HepG2 (cell line): ENCODE results near the gene ATG4B. TPM values are rescaled to one million over a fixed set of nuclear protein-coding genes. Genes with fewer than 3 reads are reported as not detected.

Source experiments
- ATF2 ChIP-seq: sonication (generic); formaldehyde crosslinking; IDR thresholded peaks from 2 replicates; pipeline ENCODE4 v1.4.0; 2020; ENCODE audit warnings: missing genetic modification reagents
- ATF7 ChIP-seq, 2 experiments: fragments of 450-650 bp in 1 of 2; sonication (generic) in 1 of 2; formaldehyde crosslinking in 1 of 2; IDR thresholded peaks; 2 replicates each; pipeline versions ENCODE4 v1.4.0 to v1.6.1; 2016 to 2020; ENCODE audit warnings: antibody characterized with exemption in 1 of 2, mild to moderate bottlenecking in 1 of 2, missing genetic modification reagents in 1 of 2
- CHD4 ChIP-seq: fragments of 200-600 bp; sonication (generic); IDR thresholded peaks from 2 replicates; pipeline ENCODE4 v1.7.0; 2017; ENCODE audit warnings: mild to moderate bottlenecking, low read length, borderline replicate concordance
- GABPB1 ChIP-seq: IDR thresholded peaks from 2 replicates; pipeline ENCODE4 v1.6.1; 2016; ENCODE audit warnings: mild to moderate bottlenecking, missing genetic modification reagents, moderate library complexity, missing compliant biosample characterization
- GFI1 ChIP-seq: sonication (generic); formaldehyde crosslinking; IDR thresholded peaks from 2 replicates; pipeline ENCODE4 v1.5.0; 2020; ENCODE audit warnings: missing genetic modification reagents, mild to moderate bottlenecking, borderline replicate concordance
- NR2C2 ChIP-seq: sonication (generic); formaldehyde crosslinking; IDR thresholded peaks from 2 replicates; pipeline ENCODE4 v1.4.0; 2020; ENCODE audit warnings: missing genetic modification reagents, mild to moderate bottlenecking, moderate library complexity, borderline replicate concordance
- ONECUT2 ChIP-seq: sonication (generic); formaldehyde crosslinking; IDR thresholded peaks from 2 replicates; pipeline ENCODE4 v1.4.0; 2020; ENCODE audit warnings: missing genetic modification reagents
- PHF20 ChIP-seq: sonication (generic); formaldehyde crosslinking; IDR thresholded peaks from 2 replicates; pipeline ENCODE4 v1.5.0; 2020; ENCODE audit warnings: mild to moderate bottlenecking, missing genetic modification reagents
- ZNF292 ChIP-seq: sonication (generic); formaldehyde crosslinking; IDR thresholded peaks from 2 replicates; pipeline ENCODE4 v1.8.1; 2022; ENCODE audit warnings: mild to moderate bottlenecking, low read depth, missing genetic modification reagents, borderline replicate concordance
- ZNF317 ChIP-seq: sonication (generic); formaldehyde crosslinking; IDR thresholded peaks from 2 replicates; pipeline ENCODE4 v1.5.0; 2020; ENCODE audit warnings: mild to moderate bottlenecking, missing genetic modification reagents
- ZNF414 ChIP-seq: sonication (generic); formaldehyde crosslinking; IDR thresholded peaks from 2 replicates; pipeline ENCODE4 v1.5.0; 2020; ENCODE audit warnings: missing genetic modification reagents
- ZNF709 ChIP-seq: sonication (generic); formaldehyde crosslinking; IDR thresholded peaks from 2 replicates; pipeline ENCODE4 v1.5.0; 2020; ENCODE audit warnings: mild to moderate bottlenecking, missing genetic modification reagents
- ZSCAN20 ChIP-seq: sonication (generic); formaldehyde crosslinking; IDR thresholded peaks from 2 replicates; pipeline ENCODE4 v1.4.0; 2020; ENCODE audit warnings: missing genetic modification reagents, mild to moderate bottlenecking, borderline replicate concordance
- polyA plus RNA-seq, 8 experiments: library from polyadenylated mRNA; depleted of rRNA in 3 of 8; stranded (reverse) in 7 of 8; unstranded in 1 of 8; fragments of >200 nt; fragmentation: Illumina TruSeq in 4 of 8; extraction: Trizol in 4 of 8; gene quantifications; 2 replicates each; pipeline versions ENCODE4 v1.2.1 to v1.2.3, GENCODE V29; 2011 to 2016; ENCODE audit warnings: low read depth in 4 of 8, missing spikeins in 1 of 8, mixed read lengths in 1 of 8; ENCODE audit not compliant: insufficient read depth in 1 of 8
- total RNA-seq, 5 experiments: library from RNA; depleted of rRNA; stranded (reverse); fragments of >200 nt; fragmentation: Illumina TruSeq; extraction: Trizol; gene quantifications; 2 replicates each; pipeline ENCODE4 v1.2.3, GENCODE V29; 2016; ENCODE audit warnings: low read depth in 1 of 5
- TF ChIP-seq, protein P1 (sequence below): IDR thresholded peaks from 2 replicates; pipeline ENCODE4 v1.6.1; 2016; ENCODE audit warnings: missing compliant biosample characterization, missing genetic modification reagents, borderline replicate concordance

Gene ATG4B
- total and polyA plus RNA-seq, 2 of the 13 experiments (the other 11 are each of a cell fraction or from before 2014, with no cell fraction given) = 95.5 to 239 TPM

GRCh38 chr2:241653210-241653750 is 15.8 kb downstream of the ATG4B start (continued):
- peak; percentile 71; the same call in 1 of the 2 replicates for TF ChIP-seq NR2C2 (CRISPR knock-in tag)
- peak; percentile 68 for TF ChIP-seq GABPB1 (CRISPR knock-in tag)
- no peak for TF ChIP-seq CHD4
- no peak for TF ChIP-seq ZNF317 (CRISPR knock-in tag)
- TF ChIP-seq ZNF292 (CRISPR knock-in tag) = peak; percentile 99
- TF ChIP-seq, protein P1, sequence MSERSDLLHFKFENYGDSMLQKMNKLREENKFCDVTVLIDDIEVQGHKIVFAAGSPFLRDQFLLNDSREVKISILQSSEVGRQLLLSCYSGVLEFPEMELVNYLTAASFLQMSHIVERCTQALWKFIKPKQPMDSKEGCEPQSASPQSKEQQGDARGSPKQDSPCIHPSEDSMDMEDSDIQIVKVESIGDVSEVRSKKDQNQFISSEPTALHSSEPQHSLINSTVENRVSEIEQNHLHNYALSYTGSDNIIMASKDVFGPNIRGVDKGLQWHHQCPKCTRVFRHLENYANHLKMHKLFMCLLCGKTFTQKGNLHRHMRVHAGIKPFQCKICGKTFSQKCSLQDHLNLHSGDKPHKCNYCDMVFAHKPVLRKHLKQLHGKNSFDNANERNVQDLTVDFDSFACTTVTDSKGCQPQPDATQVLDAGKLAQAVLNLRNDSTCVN = peak; percentile 81; the same call in 1 of the 2 replicates
- peak; percentile 93 for TF ChIP-seq ZNF414
- no peak for TF ChIP-seq PHF20 (CRISPR knock-in tag)
- TF ChIP-seq GFI1 (CRISPR knock-in tag) = peak; percentile 64; the same call in 1 of the 2 replicates
- TF ChIP-seq ATF2 (CRISPR knock-in tag) = peak; percentile 59; the same call in 1 of the 2 replicates
- no peak for TF ChIP-seq ONECUT2 (CRISPR knock-in tag)
- TF ChIP-seq ZSCAN20 (CRISPR knock-in tag) = peak; percentile 89; the same call in 1 of the 2 replicates
- no peak for TF ChIP-seq ZNF709 (CRISPR knock-in tag)
- TF ChIP-seq ATF7 (IDR thresholded peaks at IDR 0.05) = no peak
- TF ChIP-seq ATF7 (CRISPR knock-in tag; IDR thresholded peaks at IDR 0.05) = peak; percentile 79; the same call in 1 of the 2 replicates
